Thymus (tissue), 11 donors: Measurements from ENCODE around the gene FAM227B. TPM values are rescaled to one million over a fixed set of nuclear protein-coding genes. Genes with fewer than 3 reads are reported as not detected.
"Not testable (repeated sequence)": the region's sequence is repeated elsewhere in the genome, so short reads cannot be mapped to it uniquely, and the experiment has no call there.

Experiments used
- DNase-seq, 9 donors: peaks; one replicate each; pipeline ENCODE4 v3.0.0-alpha.2; 2013; ENCODE audit warnings: low spot score in 9 of 9, low read depth in 6 of 9, missing footprints in 1 of 9
- H3K27ac ChIP-seq, 2 donors: one replicate each; pipeline ENCODE4 v1.5.1; 2013; ENCODE audit warnings: control low read depth in 1 of 2, low read depth in 1 of 2, low read length in 1 of 2, mild to moderate bottlenecking in 1 of 2, moderate library complexity in 1 of 2
- H3K27me3 ChIP-seq, 2 donors: one replicate each; pipeline ENCODE4 v1.5.1; 2013; ENCODE audit warnings: low read length in 1 of 2; ENCODE audit not compliant: control insufficient read depth in 2 of 2, insufficient read depth in 1 of 2
- H3K36me3 ChIP-seq, 2 donors: one replicate each; pipeline ENCODE4 v1.5.1; 2013; ENCODE audit warnings: low read length in 1 of 2, mild to moderate bottlenecking in 1 of 2, moderate library complexity in 1 of 2; ENCODE audit not compliant: control insufficient read depth in 2 of 2, insufficient read depth in 2 of 2
- H3K4me1 ChIP-seq, 2 donors: one replicate each; pipeline ENCODE4 v1.5.1; 2013; ENCODE audit warnings: low read length in 2 of 2; ENCODE audit not compliant: control insufficient read depth in 2 of 2, insufficient read depth in 2 of 2
- H3K4me3 ChIP-seq, 2 donors: one replicate each; pipeline ENCODE4 v1.5.1; 2013; ENCODE audit warnings: low read length in 2 of 2, control low read depth in 1 of 2, mild to moderate bottlenecking in 1 of 2
- H3K9me3 ChIP-seq, 2 donors: one replicate each; pipeline ENCODE4 v1.5.1; 2013; ENCODE audit warnings: low read length in 1 of 2, mild to moderate bottlenecking in 1 of 2; ENCODE audit not compliant: control insufficient read depth in 2 of 2, insufficient read depth in 1 of 2
- WGBS: extraction: QIAGEN DNeasy Blood & Tissue Kit; methylation state at CpG from one replicate; pipeline ENCODE4 v1.1.7; 2013; 5-methylcytosine and 5-hydroxymethylcytosine counted together
- polyA plus RNA-seq: library from polyadenylated mRNA; stranded (reverse); fragments of 200-250 nt; gene quantifications from one replicate; pipeline ENCODE4 v1.2.3, GENCODE V29; 2013
- total RNA-seq: library from RNA; stranded (reverse); fragments of 120-200 nt; gene quantifications from one replicate; pipeline ENCODE4 v1.2.4, GENCODE V29; 2013
- donor health status: healthy.

Gene FAM227B
- total and polyA plus RNA-seq, 2 donors = 11.7 to 13.4 TPM

- Histone ChIP-seq H3K27me3 (no peaks in the 10 kb centered on the region), H3K36me3 (no peaks in the 10 kb centered on the region), H3K4me3 (no peak overlapping the region), H3K9me3 (no peaks in the 10 kb centered on the region), H3K27ac (no peak overlapping the region), H3K4me1 (no peaks in the 10 kb centered on the region)
- no peak for DNase-seq
- 97% methylated on average over 17 of the region's 17 CpGs for WGBS
Observed at GRCh38 chr15:49406352-49407118, 214.1 kb downstream of the FAM227B start.

GRCh38 chr15:49402515-49403296 is 217.9 kb downstream of the FAM227B start:
- H3K27ac ChIP-seq, DNase-seq, H3K36me3 ChIP-seq, H3K9me3 ChIP-seq, H3K4me1 ChIP-seq, H3K27me3 ChIP-seq, H3K4me3 ChIP-seq: not testable (repeated sequence)
- WGBS = 89% methylated on average over 5 of the region's 5 CpGs

- no peaks in the 10 kb centered on the region for H3K27me3 ChIP-seq
- no peak overlapping the region for H3K27ac ChIP-seq
- WGBS = 92% methylated on average over 2 of the region's 2 CpGs
- no peak for DNase-seq
- no peaks in the 10 kb centered on the region for H3K4me1 ChIP-seq
- no peaks in the 10 kb centered on the region for H3K36me3 ChIP-seq
- H3K9me3 ChIP-seq = no peaks in the 10 kb centered on the region
- no peak overlapping the region for H3K4me3 ChIP-seq
Observed at GRCh38 chr15:49387471-49387870, 233.1 kb downstream of the FAM227B start.

- DNase-seq = peak in 7 of 9 donors; percentile 14 to 37 (median 21)
- WGBS = 19% methylated on average over 1 of the region's 1 CpG
- no peaks in the 10 kb centered on the region for H3K36me3 ChIP-seq
Observed at GRCh38 chr15:49383266-49383665, 237.4 kb downstream of the FAM227B start.

GRCh38 chr15:49382394-49382793 is 238.2 kb downstream of the FAM227B start:
- Histone ChIP-seq H3K4me3 (no peak overlapping the region), H3K27me3 (no peaks in the 10 kb centered on the region), H3K36me3 (no peaks in the 10 kb centered on the region), H3K27ac (no peak overlapping the region), H3K9me3 (no peaks in the 10 kb centered on the region), H3K4me1 (peaks cover 0 to 2% of the 10 kb centered on the region in 2 donors)
- DNase-seq = no peak

More at GRCh38 chr15:49383266-49383665, 237.4 kb downstream of the FAM227B start:
- no peaks in the 10 kb centered on the region for H3K9me3 ChIP-seq
- H3K4me1 ChIP-seq = peaks cover 0 to 2% of the 10 kb centered on the region in 2 donors
- peak overlapping the region in 1 of 2 donors; percentile 35 for H3K27ac ChIP-seq
- no peak overlapping the region for H3K4me3 ChIP-seq
- no peaks in the 10 kb centered on the region for H3K27me3 ChIP-seq

GRCh38 chr15:49380912-49381311 is 239.7 kb downstream of the FAM227B start:
- Histone ChIP-seq H3K27ac (no peak overlapping the region), H3K4me3 (no peak overlapping the region), H3K4me1 (peaks cover 0 to 2% of the 10 kb centered on the region in 2 donors), H3K9me3 (no peaks in the 10 kb centered on the region), H3K36me3 (no peaks in the 10 kb centered on the region), H3K27me3 (no peaks in the 10 kb centered on the region)
- no peak for DNase-seq
- WGBS = 93% methylated on average over 5 of the region's 5 CpGs

GRCh38 chr15:49379996-49380395 is 240.6 kb downstream of the FAM227B start:
- WGBS = 90% methylated on average over 4 of the region's 4 CpGs
- Histone ChIP-seq H3K36me3 (no peaks in the 10 kb centered on the region), H3K9me3 (no peaks in the 10 kb centered on the region), H3K4me1 (peaks cover 0 to 2% of the 10 kb centered on the region in 2 donors), H3K4me3 (no peak overlapping the region), H3K27ac (no peak overlapping the region), H3K27me3 (no peaks in the 10 kb centered on the region)
- DNase-seq = no peak

GRCh38 chr15:49372366-49372765 is 248.3 kb downstream of the FAM227B start:
- Histone ChIP-seq H3K36me3 (no peaks in the 10 kb centered on the region), H3K27me3 (no peaks in the 10 kb centered on the region), H3K4me3 (no peak overlapping the region), H3K9me3 (no peaks in the 10 kb centered on the region), H3K27ac (no peak overlapping the region), H3K4me1 (no peaks in the 10 kb centered on the region)
- WGBS = 91% methylated on average over 1 of the region's 1 CpG
- DNase-seq = no peak

- Histone ChIP-seq H3K27ac (no peak overlapping the region), H3K9me3 (no peaks in the 10 kb centered on the region), H3K4me1 (no peaks in the 10 kb centered on the region), H3K4me3 (no peak overlapping the region), H3K27me3 (no peaks in the 10 kb centered on the region), H3K36me3 (no peaks in the 10 kb centered on the region)
- DNase-seq = peak in 1 of 9 donors; percentile 18
- WGBS = 96% methylated on average over 1 of the region's 1 CpG
Observed at GRCh38 chr15:49370782-49371181, 249.8 kb downstream of the FAM227B start.
